IMR-90 (cell line): ENCODE results near the gene AKAP13. TPM values are rescaled to one million over a fixed set of nuclear protein-coding genes. Genes with fewer than 3 reads are reported as not detected.

Experiments used
- ATAC-seq: fragments of 200-7000 bp; cut with Tn5 transposase; 2 replicates; pipeline ENCODE4 v1.9.1; 2020; ENCODE audit warnings: low read depth, mild to moderate bottlenecking, moderate library complexity
- BruUV-seq: library from RNA; stranded (reverse); fragments of 400-500 nt; replicated peaks from 2 replicates; lab custom pipeline; 2021; lab: Mats Ljungman, UMichigan
- CTCF ChIA-PET: fragments of 300-600 bp; formaldehyde crosslinking; extraction: SDS; loops from one replicate; lab custom pipeline; 2021; ENCODE audit warnings: antibody characterized with exemption; lab: Yijun Ruan, JAX
- POLR2A ChIA-PET: fragments of 300-600 bp; sonication (Branson Sonifier 250); formaldehyde crosslinking; loops from one replicate; lab custom pipeline; 2022; ENCODE audit warnings: antibody characterized with exemption; ENCODE audit not compliant: unreplicated experiment; lab: Charles Lee
- DNase-seq: peaks from one replicate; pipeline ENCODE4 v3.0.0; 2013
- H2AFZ ChIP-seq: replicated peaks from 2 replicates; pipeline ENCODE3; 2013; ENCODE audit warnings: low read length, mild to moderate bottlenecking; ENCODE audit not compliant: poor library complexity
- H2AK5ac ChIP-seq: 2 replicates; pipeline ENCODE4 v1.6.1; 2013; ENCODE audit warnings: low read depth, low read length, inconsistent platforms
- H2AK9ac ChIP-seq: replicated peaks from 2 replicates; pipeline ENCODE3; 2013; ENCODE audit warnings: mild to moderate bottlenecking, low read depth, low read length, moderate library complexity; ENCODE audit not compliant: poor library complexity
- H2BK120ac ChIP-seq: 2 replicates; pipeline ENCODE4 v1.6.1; 2013; ENCODE audit warnings: low read depth, low read length, inconsistent platforms
- H2BK15ac ChIP-seq: 3 replicates; pipeline ENCODE4 v1.6.1; 2013; ENCODE audit warnings: low read depth, low read length, inconsistent platforms
- H2BK20ac ChIP-seq: 2 replicates; pipeline ENCODE4 v1.6.1; 2013; ENCODE audit warnings: low read depth, mild to moderate bottlenecking, inconsistent platforms, low read length, moderate library complexity
- H2BK5ac ChIP-seq: 2 replicates; pipeline ENCODE4 v1.6.1; 2013; ENCODE audit warnings: mild to moderate bottlenecking, low read depth, low read length, inconsistent platforms; ENCODE audit not compliant: poor library complexity, severe bottlenecking
- H3K14ac ChIP-seq: replicated peaks from 2 replicates; pipeline ENCODE4 v1.6.1; 2013; ENCODE audit warnings: low read depth, low read length, inconsistent platforms
- H3K18ac ChIP-seq: 2 replicates; pipeline ENCODE4 v1.6.1; 2013; ENCODE audit warnings: low read depth, low read length, control low read depth
- H3K23ac ChIP-seq: 2 replicates; pipeline ENCODE4 v1.6.1; 2013; ENCODE audit warnings: low read depth, low read length, inconsistent platforms
- H3K27ac ChIP-seq: 2 replicates; pipeline ENCODE4 v1.5.1; 2013; ENCODE audit warnings: mild to moderate bottlenecking, control low read depth, low read length; ENCODE audit not compliant: insufficient read depth
- H3K27me3 ChIP-seq: 2 replicates; pipeline ENCODE4 v1.6.1; 2013; ENCODE audit warnings: low read length; ENCODE audit not compliant: control insufficient read depth, insufficient read depth
- H3K36me3 ChIP-seq: 2 replicates; pipeline ENCODE4 v1.6.1; 2013; ENCODE audit warnings: low read length, mixed read lengths; ENCODE audit not compliant: control insufficient read depth, insufficient read depth
- H3K4ac ChIP-seq: 2 replicates; pipeline ENCODE4 v1.6.1; 2013; ENCODE audit warnings: low read depth, low read length, inconsistent platforms
- H3K4me1 ChIP-seq: 2 replicates; pipeline ENCODE4 v1.6.1; 2013; ENCODE audit warnings: low read length, mixed read lengths; ENCODE audit not compliant: control insufficient read depth, insufficient read depth
- H3K4me2 ChIP-seq: 2 replicates; pipeline ENCODE4 v1.6.1; 2013; ENCODE audit warnings: low read depth, mild to moderate bottlenecking, control low read depth, low read length, moderate library complexity
- H3K4me3 ChIP-seq: 2 replicates; pipeline ENCODE4 v1.5.1; 2013; ENCODE audit warnings: low read depth, mild to moderate bottlenecking, control low read depth, low read length, moderate library complexity; ENCODE audit not compliant: insufficient read depth
- H3K56ac ChIP-seq: 2 replicates; pipeline ENCODE4 v1.6.1; 2013; ENCODE audit warnings: low read length, inconsistent platforms; ENCODE audit not compliant: insufficient read depth; ENCODE audit errors: extremely low read depth
- H3K79me1 ChIP-seq, 2 experiments: 2 replicates each; pipeline ENCODE4 v1.6.1; 2013; ENCODE audit warnings: low read length in 2 of 2, inconsistent platforms in 1 of 2, low read depth in 1 of 2
- H3K9ac ChIP-seq: 2 replicates; pipeline ENCODE4 v1.6.1; 2013; ENCODE audit warnings: low read depth, low read length, control low read depth
- H3K9me1 ChIP-seq: 2 replicates; pipeline ENCODE4 v1.6.1; 2013; ENCODE audit warnings: low read length, inconsistent platforms; ENCODE audit not compliant: insufficient read depth
- H3K9me3 ChIP-seq: 2 replicates; pipeline ENCODE4 v1.6.1; 2013; ENCODE audit warnings: low read length; ENCODE audit not compliant: control insufficient read depth, insufficient read depth
- H4K20me1 ChIP-seq: 2 replicates; pipeline ENCODE4 v1.6.1; 2013; ENCODE audit warnings: low read length, inconsistent platforms; ENCODE audit not compliant: insufficient read depth
- H4K5ac ChIP-seq: 2 replicates; pipeline ENCODE4 v1.6.1; 2013; ENCODE audit warnings: mild to moderate bottlenecking, low read depth, low read length, control low read depth
- H4K8ac ChIP-seq, 2 experiments: 2 replicates each; pipeline ENCODE4 v1.6.1; 2013; ENCODE audit warnings: low read depth in 2 of 2, low read length in 2 of 2, control low read depth in 1 of 2, inconsistent platforms in 1 of 2
- H4K91ac ChIP-seq: 2 replicates; pipeline ENCODE4 v1.6.1; 2013; ENCODE audit warnings: low read depth, low read length, inconsistent platforms; ENCODE audit not compliant: insufficient read depth
- BHLHE40 ChIP-seq: fragments of 150-350 bp; IDR thresholded peaks from 2 replicates; pipeline ENCODE4 v1.6.1; 2016; ENCODE audit warnings: mild to moderate bottlenecking, low read depth, low read length
- CHD1 ChIP-seq: IDR thresholded peaks from 2 replicates; pipeline ENCODE4 v1.6.1; 2012; ENCODE audit warnings: low read depth, low read length, improper control_type of control experiment
- ELK1 ChIP-seq: fragments of 150-350 bp; IDR thresholded peaks from 2 replicates; pipeline ENCODE4 v1.6.1; 2016; ENCODE audit warnings: low read depth, mild to moderate bottlenecking, low read length, moderate library complexity, borderline replicate concordance
- FOS ChIP-seq: fragments of 150-350 bp; IDR thresholded peaks from 2 replicates; pipeline ENCODE4 v1.6.1; 2016; ENCODE audit warnings: low read depth, low read length
- MAFK ChIP-seq: IDR thresholded peaks from 2 replicates; pipeline ENCODE4 v1.6.1; 2012; ENCODE audit warnings: low read depth, low read length, improper control_type of control experiment
- MAZ ChIP-seq: IDR thresholded peaks from 2 replicates; pipeline ENCODE4 v1.6.1; 2012; ENCODE audit warnings: low read depth, mild to moderate bottlenecking, low read length, improper control_type of control experiment, moderate library complexity, borderline replicate concordance
- NFE2L2 ChIP-seq: fragments of 150-350 bp; IDR thresholded peaks from 2 replicates; pipeline ENCODE4 v1.6.1; 2016; ENCODE audit warnings: low read depth, mild to moderate bottlenecking, low read length
- POLR2A ChIP-seq: IDR thresholded peaks from 2 replicates; pipeline ENCODE4 v1.6.1; 2012; ENCODE audit warnings: mild to moderate bottlenecking, low read depth, low read length
- RAD21 ChIP-seq: IDR thresholded peaks from 2 replicates; pipeline ENCODE4 v1.6.1; 2012; ENCODE audit warnings: low read length, improper control_type of control experiment
- RCOR1 ChIP-seq: IDR thresholded peaks from 2 replicates; pipeline ENCODE4 v1.6.1; 2012; ENCODE audit warnings: mild to moderate bottlenecking, low read length, improper control_type of control experiment; ENCODE audit not compliant: insufficient replicate concordance
- RFX5 ChIP-seq: IDR thresholded peaks from 2 replicates; pipeline ENCODE4 v1.8.0; 2012; ENCODE audit warnings: low read depth, mild to moderate bottlenecking, low read length, moderate library complexity
- WGBS, 2 experiments: methylation state at CpG; one replicate each; pipeline versions ENCODE4 v1.1.5 to v1.1.7; 2013; ENCODE audit warnings: missing lambda C conversion rate in 2 of 2; ENCODE audit not compliant: insufficient read length in 1 of 2; ENCODE audit errors: extremely low coverage in 2 of 2; 5-methylcytosine and 5-hydroxymethylcytosine counted together
- dilution Hi-C: fragments of 300-500 bp; cut with HindIII; formaldehyde crosslinking; loops from one replicate; pipeline ENCODE4 v1.14.3; 2018; ENCODE audit warnings: low sequenced_read_pairs; ENCODE audit not compliant: unreplicated experiment
- in situ Hi-C: fragments of 300-500 bp; cut with MboI; formaldehyde crosslinking; loops from 3 replicates; pipeline ENCODE4 v1.14.3; 2019; ENCODE audit warnings: low sequenced_read_pairs, inconsistent platforms, mixed read lengths
- intact Hi-C: fragments of 100-400 bp; cut with micrococcal nuclease; formaldehyde crosslinking; loops from 2 replicates; pipeline ENCODE4 v1.10.0; 2022
- polyA plus RNA-seq, 3 experiments: library from polyadenylated mRNA; depleted of rRNA; stranded (reverse); fragments of >200 nt; gene quantifications; 2 replicates each; pipeline ENCODE4 v1.2.3, GENCODE V29; 2012; ENCODE audit warnings: low replicate concordance in 1 of 3
- total RNA-seq: library from RNA; depleted of rRNA; stranded (reverse); fragments of >200 nt; gene quantifications from 2 replicates; pipeline ENCODE4 v1.2.3, GENCODE V29; 2012
- TF ChIP-seq, protein P1 (sequence below): fragments of 150-350 bp; IDR thresholded peaks from 2 replicates; pipeline ENCODE4 v1.6.1; 2017; ENCODE audit warnings: mild to moderate bottlenecking, antibody characterized with exemption, low read length, low read depth

AKAP13 gene
- total and polyA plus RNA-seq, 2 of the 4 experiments (the other 2 are of a cell fraction): 10.4 to 46.4 TPM

DNA sequence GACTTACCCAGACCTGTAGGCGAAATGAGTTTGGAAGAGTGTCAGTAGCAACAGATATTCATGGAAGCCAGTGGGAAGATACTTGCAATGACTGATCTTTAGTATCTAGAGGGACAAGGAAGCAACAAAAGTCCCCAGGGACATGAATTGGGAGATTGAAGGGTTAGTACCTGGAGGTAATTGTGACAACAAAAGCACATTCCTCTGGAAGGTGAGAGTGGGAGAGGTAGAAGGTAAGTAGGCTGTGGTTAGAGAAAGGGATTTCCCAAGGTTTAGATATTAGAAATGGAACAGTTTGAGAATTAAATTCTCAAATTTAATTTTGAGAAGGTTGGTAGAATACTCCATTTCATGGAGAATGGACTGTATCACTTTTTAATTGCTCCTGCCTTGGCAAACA lies 191.4 kb downstream of the AKAP13 start:
- Histone ChIP-seq H4K20me1 (no peaks in the 10 kb centered on the region), H2BK120ac (no peak overlapping the region), H2BK15ac (no peak overlapping the region), H3K14ac (0 out of 2 replicates have a peak overlapping the region, but pooled peaks have one; percentile 4), H3K27me3 (no peaks in the 10 kb centered on the region), H3K4ac (no peak overlapping the region), H2BK20ac (no peak overlapping the region), H3K27ac (no peak overlapping the region), H3K4me2 (no peak overlapping the region), H3K56ac (no peak overlapping the region), H3K79me1 (peaks cover 13 to 29% of the 10 kb centered on the region in 2 experiments; a peak in 3 of 4 replicates), H4K91ac (no peak overlapping the region), H2BK5ac (no peak overlapping the region), H3K36me3 (no peaks in the 10 kb centered on the region), H4K8ac (no peak overlapping the region), H3K9me1 (no peaks in the 10 kb centered on the region), H2AFZ (no peak overlapping the region), H3K4me1 (peaks cover 4% of the 10 kb centered on the region; the same call in 1 of the 2 replicates), H3K23ac (no peak overlapping the region), H3K9me3 (no peaks in the 10 kb centered on the region), H3K9ac (no peak overlapping the region), H3K4me3 (no peak overlapping the region), H4K5ac (no peak overlapping the region), H2AK5ac (no peak overlapping the region), H2AK9ac (no peak overlapping the region), H3K18ac (no peak overlapping the region)
- DNase-seq (no peak), ATAC-seq (no peak)
- ChIA-PET POLR2A (no interaction called here), CTCF (no interaction called here)
- dilution Hi-C loops: no loop called here
- no TSS peak for BruUV-seq
- intact Hi-C loops: no loop called here
- WGBS, 2 experiments: no CpG with 5 or more reads among the region's 1 CpG
- no peak for TF ChIP-seq RAD21
- no peak for TF ChIP-seq NFE2L2
- TF ChIP-seq, protein P1, sequence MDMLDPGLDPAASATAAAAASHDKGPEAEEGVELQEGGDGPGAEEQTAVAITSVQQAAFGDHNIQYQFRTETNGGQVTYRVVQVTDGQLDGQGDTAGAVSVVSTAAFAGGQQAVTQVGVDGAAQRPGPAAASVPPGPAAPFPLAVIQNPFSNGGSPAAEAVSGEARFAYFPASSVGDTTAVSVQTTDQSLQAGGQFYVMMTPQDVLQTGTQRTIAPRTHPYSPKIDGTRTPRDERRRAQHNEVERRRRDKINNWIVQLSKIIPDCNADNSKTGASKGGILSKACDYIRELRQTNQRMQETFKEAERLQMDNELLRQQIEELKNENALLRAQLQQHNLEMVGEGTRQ: no peak
- TF ChIP-seq RCOR1: no peak
- TF ChIP-seq ELK1: no peak
- no peak for TF ChIP-seq RFX5
- TF ChIP-seq MAFK: no peak
- no peak for TF ChIP-seq BHLHE40
- TF ChIP-seq CHD1: no peak
- no peak for TF ChIP-seq POLR2A
- no peak for TF ChIP-seq FOS
- TF ChIP-seq MAZ: no peak
- in situ Hi-C loops: no loop called here
